ENCODE measurements around the gene CASK.

The CASK gene

DNA sequence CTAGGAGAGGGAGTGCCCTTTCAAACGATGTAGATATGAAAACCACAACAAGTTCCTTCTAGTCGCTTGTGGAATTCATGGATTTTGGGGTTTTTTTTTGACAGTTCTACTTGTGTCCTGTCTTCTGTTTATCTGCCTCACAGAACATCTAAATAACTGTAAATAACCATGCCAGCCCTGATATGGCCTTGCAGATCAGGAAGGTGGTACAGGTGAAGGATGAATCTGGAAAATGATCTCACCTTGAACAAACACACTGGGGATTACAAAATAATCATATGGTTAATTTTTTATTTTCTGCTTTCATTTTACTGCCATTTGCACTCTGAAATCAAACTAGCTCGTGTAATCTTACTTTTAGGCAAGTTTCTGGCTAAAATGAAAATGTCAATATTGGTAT lies 162.2 kb downstream of the CASK start (continued):
- TF ChIP-seq, protein P1, sequence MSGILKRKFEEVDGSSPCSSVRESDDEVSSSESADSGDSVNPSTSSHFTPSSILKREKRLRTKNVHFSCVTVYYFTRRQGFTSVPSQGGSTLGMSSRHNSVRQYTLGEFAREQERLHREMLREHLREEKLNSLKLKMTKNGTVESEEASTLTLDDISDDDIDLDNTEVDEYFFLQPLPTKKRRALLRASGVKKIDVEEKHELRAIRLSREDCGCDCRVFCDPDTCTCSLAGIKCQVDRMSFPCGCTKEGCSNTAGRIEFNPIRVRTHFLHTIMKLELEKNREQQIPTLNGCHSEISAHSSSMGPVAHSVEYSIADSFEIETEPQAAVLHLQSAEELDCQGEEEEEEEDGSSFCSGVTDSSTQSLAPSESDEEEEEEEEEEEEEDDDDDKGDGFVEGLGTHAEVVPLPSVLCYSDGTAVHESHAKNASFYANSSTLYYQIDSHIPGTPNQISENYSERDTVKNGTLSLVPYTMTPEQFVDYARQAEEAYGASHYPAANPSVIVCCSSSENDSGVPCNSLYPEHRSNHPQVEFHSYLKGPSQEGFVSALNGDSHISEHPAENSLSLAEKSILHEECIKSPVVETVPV (CRISPR knock-in tag; IDR thresholded peaks at IDR 0.05) = no peak

- peak; percentile 57; the same call in 1 of the 3 replicates for ATAC-seq
These were observed 163.5 kb downstream of the CASK start for GRCh38 chrX:41759817-41760216.

DNA sequence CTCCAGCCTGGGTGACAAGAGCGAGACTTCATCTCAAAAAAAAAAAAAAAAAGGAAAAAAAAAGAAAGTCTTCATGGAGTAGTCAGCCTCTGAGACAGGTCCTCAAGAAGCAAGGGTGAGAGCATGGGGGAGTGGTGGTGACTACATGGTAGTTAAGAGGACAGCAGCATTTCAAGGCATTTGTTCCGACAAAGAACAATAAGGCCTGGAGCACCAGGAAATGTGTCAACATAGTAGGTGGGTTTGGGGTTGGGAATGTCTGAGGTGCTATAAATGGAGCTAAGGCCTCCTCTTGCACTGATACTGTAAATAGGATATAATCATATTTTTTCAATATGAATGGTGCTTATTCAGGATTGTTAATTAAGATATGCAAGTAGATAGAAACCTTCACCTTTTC lies 165.0 kb downstream of the CASK start:
- no peak for ATAC-seq

More at GRCh38 chrX:41759817-41760216, 163.5 kb downstream of the CASK start:
- TF ChIP-seq ESRRG (CRISPR knock-in tag; IDR thresholded peaks at IDR 0.05) (no peak), ZNF8 (CRISPR knock-in tag; IDR thresholded peaks at IDR 0.05) (no peak), OSR1 (CRISPR knock-in tag; IDR thresholded peaks at IDR 0.05) (no peak), ZFP30 (CRISPR knock-in tag; IDR thresholded peaks at IDR 0.05) (no peak), ISL1 (CRISPR knock-in tag; IDR thresholded peaks at IDR 0.05) (no peak), ZNF565 (CRISPR knock-in tag; conservative IDR thresholded peaks at IDR 0.05; ENCODE audit: low read depth) (no peak), SNAI2 (CRISPR knock-in tag; IDR thresholded peaks at IDR 0.05) (no peak)

DNA sequence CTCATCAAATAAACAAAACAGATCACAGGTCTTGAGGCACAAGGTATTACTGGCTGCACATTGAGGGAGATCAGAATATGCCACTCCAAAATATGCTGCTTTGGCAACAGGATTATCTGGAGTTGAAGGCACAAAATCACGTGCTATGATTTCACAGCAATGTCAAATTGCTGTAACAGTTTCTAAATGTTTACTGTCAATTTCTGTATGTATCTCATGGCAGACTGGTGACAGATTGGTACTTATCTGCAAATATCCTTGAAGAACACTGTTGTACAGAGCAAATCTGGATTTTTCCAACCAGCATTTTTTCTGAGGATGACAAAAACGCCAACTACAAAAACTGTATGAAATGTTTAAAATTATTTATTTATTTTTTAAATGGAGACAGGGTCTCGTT lies 172.6 kb downstream of the CASK start:
- ATAC-seq = no peak
- TF ChIP-seq GLIS3 (CRISPR knock-in tag; IDR thresholded peaks at IDR 0.05) = no peak

More for the DNA sequence above, 165.0 kb downstream of the CASK start:
- no peak for TF ChIP-seq ARNTL (CRISPR knock-in tag; IDR thresholded peaks at IDR 0.05; ENCODE audit: borderline replicate concordance, low read depth)
- no peak for TF ChIP-seq ZFP3 (CRISPR knock-in tag; IDR thresholded peaks at IDR 0.05)
- no peak for TF ChIP-seq ZNF8 (CRISPR knock-in tag; IDR thresholded peaks at IDR 0.05)
- TF ChIP-seq, protein P1 (CRISPR knock-in tag; IDR thresholded peaks at IDR 0.05) = no peak
- TF ChIP-seq RARB (CRISPR knock-in tag; IDR thresholded peaks at IDR 0.05) = no peak
- no peak for TF ChIP-seq ESRRG (CRISPR knock-in tag; IDR thresholded peaks at IDR 0.05)
- TF ChIP-seq, protein P2, sequence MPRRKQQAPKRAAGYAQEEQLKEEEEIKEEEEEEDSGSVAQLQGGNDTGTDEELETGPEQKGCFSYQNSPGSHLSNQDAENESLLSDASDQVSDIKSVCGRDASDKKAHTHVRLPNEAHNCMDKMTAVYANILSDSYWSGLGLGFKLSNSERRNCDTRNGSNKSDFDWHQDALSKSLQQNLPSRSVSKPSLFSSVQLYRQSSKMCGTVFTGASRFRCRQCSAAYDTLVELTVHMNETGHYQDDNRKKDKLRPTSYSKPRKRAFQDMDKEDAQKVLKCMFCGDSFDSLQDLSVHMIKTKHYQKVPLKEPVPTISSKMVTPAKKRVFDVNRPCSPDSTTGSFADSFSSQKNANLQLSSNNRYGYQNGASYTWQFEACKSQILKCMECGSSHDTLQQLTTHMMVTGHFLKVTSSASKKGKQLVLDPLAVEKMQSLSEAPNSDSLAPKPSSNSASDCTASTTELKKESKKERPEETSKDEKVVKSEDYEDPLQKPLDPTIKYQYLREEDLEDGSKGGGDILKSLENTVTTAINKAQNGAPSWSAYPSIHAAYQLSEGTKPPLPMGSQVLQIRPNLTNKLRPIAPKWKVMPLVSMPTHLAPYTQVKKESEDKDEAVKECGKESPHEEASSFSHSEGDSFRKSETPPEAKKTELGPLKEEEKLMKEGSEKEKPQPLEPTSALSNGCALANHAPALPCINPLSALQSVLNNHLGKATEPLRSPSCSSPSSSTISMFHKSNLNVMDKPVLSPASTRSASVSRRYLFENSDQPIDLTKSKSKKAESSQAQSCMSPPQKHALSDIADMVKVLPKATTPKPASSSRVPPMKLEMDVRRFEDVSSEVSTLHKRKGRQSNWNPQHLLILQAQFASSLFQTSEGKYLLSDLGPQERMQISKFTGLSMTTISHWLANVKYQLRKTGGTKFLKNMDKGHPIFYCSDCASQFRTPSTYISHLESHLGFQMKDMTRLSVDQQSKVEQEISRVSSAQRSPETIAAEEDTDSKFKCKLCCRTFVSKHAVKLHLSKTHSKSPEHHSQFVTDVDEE (CRISPR knock-in tag; IDR thresholded peaks at IDR 0.05) = no peak
- no peak for TF ChIP-seq PPARA (CRISPR knock-in tag; IDR thresholded peaks at IDR 0.05; ENCODE audit: borderline replicate concordance)
- TF ChIP-seq GLIS3 (CRISPR knock-in tag; IDR thresholded peaks at IDR 0.05) = no peak

DNA sequence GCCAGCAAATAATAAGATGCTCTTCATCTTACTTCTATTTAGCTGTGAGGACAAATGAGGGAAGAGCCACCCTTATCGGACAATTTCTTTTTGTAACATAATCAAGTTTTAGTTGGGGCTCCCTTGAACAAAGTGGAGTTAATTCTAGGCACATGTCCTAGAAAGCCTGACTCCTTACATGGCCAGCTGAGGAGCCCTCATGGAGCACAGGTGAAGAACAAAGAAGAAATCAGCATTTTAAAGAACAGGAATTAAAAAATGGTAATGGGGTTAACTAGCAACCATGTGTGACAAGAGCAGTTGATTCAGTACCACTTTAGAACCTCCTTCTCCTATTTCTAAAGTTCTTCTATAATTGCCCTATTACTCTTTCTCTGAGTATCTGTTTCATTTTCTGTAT lies 183.5 kb downstream of the CASK start:
- TF ChIP-seq ISL1 (CRISPR knock-in tag; IDR thresholded peaks at IDR 0.05) (no peak), RARB (CRISPR knock-in tag; IDR thresholded peaks at IDR 0.05) (no peak), PATZ1 (CRISPR knock-in tag; IDR thresholded peaks at IDR 0.05; ENCODE audit: borderline replicate concordance) (no peak), ESRRG (CRISPR knock-in tag; IDR thresholded peaks at IDR 0.05) (no peak), TOX (CRISPR knock-in tag; IDR thresholded peaks at IDR 0.05; ENCODE audit: borderline replicate concordance) (no peak), ZC3H10 (CRISPR knock-in tag; IDR thresholded peaks at IDR 0.05) (no peak), ZNF8 (CRISPR knock-in tag; IDR thresholded peaks at IDR 0.05) (no peak), CSDC2 (CRISPR knock-in tag; IDR thresholded peaks at IDR 0.05) (no peak), BACH2 (CRISPR knock-in tag; IDR thresholded peaks at IDR 0.05; ENCODE audit: borderline replicate concordance) (no peak), POU6F1 (CRISPR knock-in tag; IDR thresholded peaks at IDR 0.05; ENCODE audit: borderline replicate concordance, low read depth) (no peak), ZFP3 (CRISPR knock-in tag; IDR thresholded peaks at IDR 0.05) (no peak), TCF4 (CRISPR knock-in tag; IDR thresholded peaks at IDR 0.05; ENCODE audit: borderline replicate concordance) (no peak)
- TF ChIP-seq, protein P2 (CRISPR knock-in tag; IDR thresholded peaks at IDR 0.05) = no peak
- TF ChIP-seq, protein P1 (CRISPR knock-in tag; IDR thresholded peaks at IDR 0.05) = no peak
- no peak for ATAC-seq

All from SK-N-SH treated with all-trans-retinoic acid at 6 μM for 48 hours (cell line).